ENCODE measurements around the gene CTU2. TPM values are rescaled to one million over a fixed set of nuclear protein-coding genes. Genes with fewer than 3 reads are reported as not detected.

The CTU2 gene
- total RNA-seq, 1 donor from 2014 or later = 20.8 TPM

DNA sequence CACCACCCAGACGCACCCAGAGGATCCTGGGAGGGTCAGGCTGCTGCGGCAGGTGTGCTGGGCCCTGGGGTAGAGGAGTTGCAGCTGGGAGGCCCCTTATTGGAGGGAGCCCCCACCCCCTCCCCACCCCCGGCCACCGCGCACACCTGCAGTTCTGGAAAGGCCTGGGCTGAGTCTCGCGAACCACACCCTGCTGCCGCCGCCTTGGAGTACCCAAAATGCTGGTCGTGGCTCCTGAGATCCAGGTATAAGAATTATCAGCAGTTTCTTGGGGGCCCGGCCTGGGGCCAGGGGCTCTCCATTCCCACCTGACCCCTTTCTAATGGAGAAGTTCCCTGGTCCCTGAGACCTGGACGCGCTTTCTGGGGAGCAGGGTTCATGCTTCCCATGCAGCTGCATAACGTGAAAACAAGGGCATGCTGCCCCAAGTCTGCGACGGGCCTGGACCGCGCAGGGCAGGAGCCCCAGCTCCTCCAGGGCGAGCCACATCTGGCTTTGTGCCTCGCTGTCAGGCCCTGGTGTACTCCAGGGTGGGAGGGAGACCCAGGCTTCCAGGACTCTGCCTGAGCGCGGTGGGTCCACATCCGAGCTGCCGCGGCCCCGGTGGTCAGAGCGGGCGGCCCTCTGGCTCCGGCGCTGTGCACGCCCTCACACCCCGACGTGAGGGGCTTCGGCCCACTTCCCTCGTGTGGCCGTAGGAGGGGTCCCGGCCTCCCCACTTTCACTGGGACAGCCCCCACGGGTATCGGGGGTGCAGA, 12.7 kb upstream of the CTU2 start:
- no peak for DNase-seq (ENCODE audit: low spot score)
- peaks cover 14% of the 10 kb centered on the region for H3K27me3 Mint-ChIP-seq (ENCODE audit: unreplicated experiment)
- peaks cover 5% of the 10 kb centered on the region for H3K4me1 Mint-ChIP-seq (ENCODE audit: unreplicated experiment)
- no peak overlapping the region for H3K4me3 Mint-ChIP-seq (ENCODE audit: unreplicated experiment)
- no peak overlapping the region for H3K27ac Mint-ChIP-seq (ENCODE audit: unreplicated experiment)
- H3K9me3 Mint-ChIP-seq (ENCODE audit: unreplicated experiment) = no peaks in the 10 kb centered on the region
- TF ChIP-seq, protein P1, sequence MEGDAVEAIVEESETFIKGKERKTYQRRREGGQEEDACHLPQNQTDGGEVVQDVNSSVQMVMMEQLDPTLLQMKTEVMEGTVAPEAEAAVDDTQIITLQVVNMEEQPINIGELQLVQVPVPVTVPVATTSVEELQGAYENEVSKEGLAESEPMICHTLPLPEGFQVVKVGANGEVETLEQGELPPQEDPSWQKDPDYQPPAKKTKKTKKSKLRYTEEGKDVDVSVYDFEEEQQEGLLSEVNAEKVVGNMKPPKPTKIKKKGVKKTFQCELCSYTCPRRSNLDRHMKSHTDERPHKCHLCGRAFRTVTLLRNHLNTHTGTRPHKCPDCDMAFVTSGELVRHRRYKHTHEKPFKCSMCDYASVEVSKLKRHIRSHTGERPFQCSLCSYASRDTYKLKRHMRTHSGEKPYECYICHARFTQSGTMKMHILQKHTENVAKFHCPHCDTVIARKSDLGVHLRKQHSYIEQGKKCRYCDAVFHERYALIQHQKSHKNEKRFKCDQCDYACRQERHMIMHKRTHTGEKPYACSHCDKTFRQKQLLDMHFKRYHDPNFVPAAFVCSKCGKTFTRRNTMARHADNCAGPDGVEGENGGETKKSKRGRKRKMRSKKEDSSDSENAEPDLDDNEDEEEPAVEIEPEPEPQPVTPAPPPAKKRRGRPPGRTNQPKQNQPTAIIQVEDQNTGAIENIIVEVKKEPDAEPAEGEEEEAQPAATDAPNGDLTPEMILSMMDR (IDR thresholded peaks at IDR 0.05; ENCODE audit: unreplicated experiment) = no peak
- H3K36me3 Mint-ChIP-seq (ENCODE audit: low read depth, unreplicated experiment) = peaks cover 6% of the 10 kb centered on the region

DNA sequence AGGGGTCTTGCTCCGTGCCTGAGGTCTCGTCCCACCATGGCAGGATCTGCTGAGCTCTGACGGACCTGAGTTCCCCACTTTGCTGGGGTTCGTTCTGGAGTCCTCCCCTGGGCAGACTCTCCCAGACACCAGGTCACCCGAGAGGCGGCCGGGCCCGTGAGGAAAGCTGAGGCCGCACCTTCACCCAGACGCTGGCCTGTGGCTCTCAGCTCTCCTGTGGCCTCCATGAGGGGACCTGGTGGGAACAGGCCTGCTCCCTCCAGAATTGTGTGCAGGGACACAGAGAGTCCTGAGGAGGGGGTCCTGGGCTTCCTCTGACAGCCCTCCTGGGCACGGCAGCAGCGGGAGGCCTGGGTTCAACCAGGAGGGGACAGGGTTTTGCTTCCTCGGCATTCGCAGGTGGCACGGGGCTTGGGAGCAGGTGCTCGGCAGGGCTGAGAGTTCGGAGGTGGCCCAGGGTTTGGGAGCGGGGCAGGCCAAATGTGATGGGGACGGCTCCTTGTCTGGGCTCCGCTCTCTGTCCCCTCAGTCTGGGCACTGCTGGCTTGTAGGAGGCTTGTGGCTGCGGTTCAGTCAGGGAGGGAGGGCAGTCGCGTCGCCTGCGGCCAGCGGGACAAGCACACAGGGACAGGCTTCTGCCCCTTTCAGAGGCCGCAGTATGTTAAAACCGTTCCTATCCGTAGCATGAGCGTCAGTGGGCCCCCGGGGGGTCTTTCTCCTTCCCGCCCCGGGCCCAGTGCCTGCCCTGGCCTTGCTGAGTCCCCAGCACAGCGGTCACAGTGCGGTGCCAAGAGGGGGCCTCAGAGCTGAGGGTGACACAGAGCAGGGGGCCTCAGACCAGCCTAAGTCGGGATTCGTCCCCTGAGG, 11.8 kb upstream of the CTU2 start:
- H3K4me1 Mint-ChIP-seq (ENCODE audit: unreplicated experiment) = peaks cover 5% of the 10 kb centered on the region
- peaks cover 6% of the 10 kb centered on the region for H3K36me3 Mint-ChIP-seq (ENCODE audit: low read depth, unreplicated experiment)
- no peak overlapping the region for H3K4me3 Mint-ChIP-seq (ENCODE audit: unreplicated experiment)
- no peak for DNase-seq (ENCODE audit: low spot score)
- H3K27me3 Mint-ChIP-seq (ENCODE audit: unreplicated experiment) = peaks cover 10% of the 10 kb centered on the region
- no peak overlapping the region for H3K27ac Mint-ChIP-seq (ENCODE audit: unreplicated experiment)
- TF ChIP-seq, protein P1 (IDR thresholded peaks at IDR 0.05; ENCODE audit: unreplicated experiment) = no peak
- no peaks in the 10 kb centered on the region for H3K9me3 Mint-ChIP-seq (ENCODE audit: unreplicated experiment)

DNA sequence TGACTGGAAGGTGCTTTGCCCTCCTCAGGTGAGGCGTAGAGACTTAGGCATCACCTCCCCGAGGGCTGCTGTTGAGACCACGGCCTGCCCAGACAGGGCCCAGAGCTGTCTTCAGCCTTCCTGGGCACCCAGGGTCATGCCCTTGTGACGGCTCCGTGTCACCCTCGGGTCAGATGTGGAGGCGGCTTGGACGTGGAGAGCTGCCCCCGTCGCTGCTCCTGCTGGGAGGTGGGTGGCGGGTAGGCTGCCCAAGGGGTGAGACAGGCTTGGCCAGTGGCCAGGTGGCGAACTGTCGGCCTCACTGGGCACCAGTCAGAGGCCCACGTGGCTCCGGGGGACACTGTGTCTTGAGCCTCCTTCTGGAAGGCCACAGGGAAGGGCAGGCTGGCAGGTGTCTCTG, 11.1 kb upstream of the CTU2 start:
- peaks cover 12% of the 10 kb centered on the region for H3K4me1 Mint-ChIP-seq (ENCODE audit: unreplicated experiment)
- H3K27ac Mint-ChIP-seq (ENCODE audit: unreplicated experiment) = no peak overlapping the region
- H3K27me3 Mint-ChIP-seq (ENCODE audit: unreplicated experiment) = peaks cover 10% of the 10 kb centered on the region
- no peak overlapping the region for H3K4me3 Mint-ChIP-seq (ENCODE audit: unreplicated experiment)
- peaks cover 11% of the 10 kb centered on the region for H3K36me3 Mint-ChIP-seq (ENCODE audit: low read depth, unreplicated experiment)
- TF ChIP-seq, protein P1 (IDR thresholded peaks at IDR 0.05; ENCODE audit: unreplicated experiment) = no peak
- no peaks in the 10 kb centered on the region for H3K9me3 Mint-ChIP-seq (ENCODE audit: unreplicated experiment)
- no peak for DNase-seq (ENCODE audit: low spot score)

DNA sequence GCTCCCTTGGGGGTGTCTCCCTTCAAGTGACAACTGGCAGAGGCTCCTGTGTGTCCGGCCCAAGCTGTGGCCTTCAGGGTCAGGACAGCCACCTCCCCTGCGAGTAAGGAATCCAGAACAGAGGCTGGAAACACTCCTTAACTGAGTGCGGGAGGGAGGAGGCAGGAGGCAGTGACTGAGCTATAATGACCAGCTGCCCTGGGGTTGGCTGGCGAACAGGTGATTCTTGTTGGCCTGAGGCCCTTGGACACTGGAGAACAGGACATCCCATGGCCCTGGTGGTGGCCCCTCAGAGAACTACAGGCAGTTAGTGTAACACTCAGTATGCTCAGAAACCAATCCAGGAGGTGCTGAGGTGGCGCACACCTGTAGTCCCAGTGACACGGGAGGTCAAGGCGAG, 10.6 kb upstream of the CTU2 start:
- Mint-ChIP-seq H3K4me1 (ENCODE audit: unreplicated experiment) (peaks cover 13% of the 10 kb centered on the region), H3K27ac (ENCODE audit: unreplicated experiment) (no peak overlapping the region), H3K9me3 (ENCODE audit: unreplicated experiment) (no peaks in the 10 kb centered on the region), H3K36me3 (ENCODE audit: low read depth, unreplicated experiment) (peaks cover 11% of the 10 kb centered on the region), H3K4me3 (ENCODE audit: unreplicated experiment) (no peak overlapping the region), H3K27me3 (ENCODE audit: unreplicated experiment) (peaks cover 6% of the 10 kb centered on the region)
- TF ChIP-seq, protein P1 (IDR thresholded peaks at IDR 0.05; ENCODE audit: unreplicated experiment) = no peak
- no peak for DNase-seq (ENCODE audit: low spot score)

DNA sequence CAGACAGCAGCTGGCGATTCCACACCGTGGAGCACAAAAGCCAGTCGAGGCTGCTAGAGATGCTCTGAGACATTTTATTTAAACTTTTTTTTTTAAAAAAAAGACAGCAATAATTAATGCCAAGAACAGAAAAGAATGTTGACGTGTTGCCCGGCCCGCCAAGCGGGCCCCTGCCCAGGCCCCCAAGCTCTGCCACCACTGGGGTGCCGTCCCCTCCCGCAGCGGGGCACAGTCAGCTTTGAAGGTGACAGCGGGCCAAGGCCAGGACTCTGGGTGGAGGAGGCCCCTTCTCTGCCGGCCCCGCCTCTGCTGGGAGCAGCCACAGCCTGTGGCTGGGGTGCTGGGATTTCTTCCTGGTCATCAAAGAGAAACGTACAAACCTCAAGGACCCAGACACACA, 9.9 kb upstream of the CTU2 start:
- Mint-ChIP-seq H3K4me3 (ENCODE audit: unreplicated experiment) (no peak overlapping the region), H3K4me1 (ENCODE audit: unreplicated experiment) (peaks cover 16% of the 10 kb centered on the region), H3K27ac (ENCODE audit: unreplicated experiment) (no peak overlapping the region), H3K36me3 (ENCODE audit: low read depth, unreplicated experiment) (peaks cover 11% of the 10 kb centered on the region), H3K9me3 (ENCODE audit: unreplicated experiment) (no peaks in the 10 kb centered on the region), H3K27me3 (ENCODE audit: unreplicated experiment) (peaks cover 6% of the 10 kb centered on the region)
- no peak for DNase-seq (ENCODE audit: low spot score)
- TF ChIP-seq, protein P1 (IDR thresholded peaks at IDR 0.05; ENCODE audit: unreplicated experiment) = no peak

Data from endothelial cell (in vitro differentiated cells).